GM12874 (cell line): Measurements from ENCODE around the gene ARIH2.

Experiments
- TF ChIP-seq, protein P1 (sequence below): IDR thresholded peaks from 2 replicates; pipeline ENCODE4 v1.5.1; 2011; ENCODE audit warnings: low read depth, mild to moderate bottlenecking, control low read depth, low read length, moderate library complexity; ENCODE audit not compliant: insufficient read depth

ARIH2 gene

DNA sequence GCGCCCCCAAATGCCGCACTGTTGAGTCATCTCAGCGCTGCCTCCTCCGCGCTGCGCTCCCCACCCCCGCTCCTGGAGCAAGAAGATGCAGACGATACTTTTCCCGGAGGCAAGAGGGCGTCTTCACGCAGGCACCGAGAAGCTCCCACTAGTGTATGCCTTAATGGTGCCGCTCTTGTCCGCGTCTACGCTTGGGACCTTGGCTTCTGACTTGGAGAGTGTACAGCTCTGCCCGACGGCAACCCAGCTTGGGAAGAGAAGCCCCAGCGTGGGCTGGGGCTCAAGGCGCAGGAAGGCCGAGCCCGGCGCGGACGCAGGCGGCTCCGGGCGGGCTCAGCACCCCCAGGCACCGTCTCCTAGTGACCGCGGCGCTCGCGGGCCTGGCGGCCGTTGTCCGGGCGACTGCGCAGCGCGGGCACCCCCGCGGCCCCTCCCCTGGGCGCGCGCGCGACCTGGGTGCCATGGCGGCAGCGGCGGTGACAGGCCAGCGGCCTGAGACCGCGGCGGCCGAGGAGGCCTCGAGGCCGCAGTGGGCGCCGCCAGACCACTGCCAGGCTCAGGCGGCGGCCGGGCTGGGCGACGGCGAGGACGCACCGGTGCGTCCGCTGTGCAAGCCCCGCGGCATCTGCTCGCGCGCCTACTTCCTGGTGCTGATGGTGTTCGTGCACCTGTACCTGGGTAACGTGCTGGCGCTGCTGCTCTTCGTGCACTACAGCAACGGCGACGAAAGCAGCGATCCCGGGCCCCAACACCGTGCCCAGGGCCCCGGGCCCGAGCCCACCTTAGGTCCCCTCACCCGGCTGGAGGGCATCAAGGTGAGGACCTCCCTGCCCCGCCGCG is 71.4 kb downstream of the ARIH2 start, which contains the start of gene P4HTM:
Gene P4HTM (plus strand): TSS at position 446 of the 840 bp plus-strand sequence. CDS start 16 bp downstream, at position 462.
- TF ChIP-seq, protein P1, sequence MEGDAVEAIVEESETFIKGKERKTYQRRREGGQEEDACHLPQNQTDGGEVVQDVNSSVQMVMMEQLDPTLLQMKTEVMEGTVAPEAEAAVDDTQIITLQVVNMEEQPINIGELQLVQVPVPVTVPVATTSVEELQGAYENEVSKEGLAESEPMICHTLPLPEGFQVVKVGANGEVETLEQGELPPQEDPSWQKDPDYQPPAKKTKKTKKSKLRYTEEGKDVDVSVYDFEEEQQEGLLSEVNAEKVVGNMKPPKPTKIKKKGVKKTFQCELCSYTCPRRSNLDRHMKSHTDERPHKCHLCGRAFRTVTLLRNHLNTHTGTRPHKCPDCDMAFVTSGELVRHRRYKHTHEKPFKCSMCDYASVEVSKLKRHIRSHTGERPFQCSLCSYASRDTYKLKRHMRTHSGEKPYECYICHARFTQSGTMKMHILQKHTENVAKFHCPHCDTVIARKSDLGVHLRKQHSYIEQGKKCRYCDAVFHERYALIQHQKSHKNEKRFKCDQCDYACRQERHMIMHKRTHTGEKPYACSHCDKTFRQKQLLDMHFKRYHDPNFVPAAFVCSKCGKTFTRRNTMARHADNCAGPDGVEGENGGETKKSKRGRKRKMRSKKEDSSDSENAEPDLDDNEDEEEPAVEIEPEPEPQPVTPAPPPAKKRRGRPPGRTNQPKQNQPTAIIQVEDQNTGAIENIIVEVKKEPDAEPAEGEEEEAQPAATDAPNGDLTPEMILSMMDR, result peak; percentile 23; the same call in 1 of the 2 replicates

DNA sequence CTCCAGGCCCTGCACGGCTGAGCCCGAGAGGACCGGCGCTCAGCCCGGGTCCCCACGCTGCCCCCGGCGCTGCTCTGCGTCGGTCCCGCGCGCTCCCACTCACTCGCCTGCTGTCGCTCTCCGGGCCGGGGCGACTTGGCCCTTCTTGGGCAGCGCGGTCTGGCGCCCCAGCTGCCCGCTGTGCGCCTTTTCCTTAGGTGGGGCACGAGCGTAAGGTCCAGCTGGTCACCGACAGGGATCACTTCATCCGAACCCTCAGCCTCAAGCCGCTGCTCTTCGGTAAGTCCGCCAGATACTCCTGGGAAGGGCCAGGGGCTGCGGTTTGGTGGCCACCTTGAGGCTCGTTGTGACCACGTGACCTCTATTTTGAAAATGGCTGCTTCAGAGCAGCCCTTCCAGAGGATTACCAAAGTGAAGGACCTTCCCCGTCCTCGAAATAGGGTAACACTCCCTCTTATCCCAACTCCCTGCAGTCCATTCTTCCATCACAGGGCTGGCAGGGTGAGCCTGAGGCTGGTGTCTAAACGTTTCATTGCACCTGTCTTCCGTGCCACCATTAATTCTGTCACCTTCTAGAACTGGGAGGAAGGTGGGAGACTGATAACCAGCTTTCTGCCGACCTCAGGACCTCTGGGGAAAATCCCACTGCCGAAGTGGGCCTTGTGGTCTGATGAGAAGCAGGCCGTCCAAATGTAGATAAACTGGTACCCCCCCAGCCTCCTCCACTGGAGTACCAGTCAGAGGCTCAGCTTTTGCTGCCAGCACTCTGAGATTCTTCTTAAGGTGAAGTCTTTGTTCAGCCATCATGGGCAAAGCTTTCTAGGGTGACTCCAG is 72.2 kb downstream of the ARIH2 start:
- TF ChIP-seq, protein P1, result no peak

DNA sequence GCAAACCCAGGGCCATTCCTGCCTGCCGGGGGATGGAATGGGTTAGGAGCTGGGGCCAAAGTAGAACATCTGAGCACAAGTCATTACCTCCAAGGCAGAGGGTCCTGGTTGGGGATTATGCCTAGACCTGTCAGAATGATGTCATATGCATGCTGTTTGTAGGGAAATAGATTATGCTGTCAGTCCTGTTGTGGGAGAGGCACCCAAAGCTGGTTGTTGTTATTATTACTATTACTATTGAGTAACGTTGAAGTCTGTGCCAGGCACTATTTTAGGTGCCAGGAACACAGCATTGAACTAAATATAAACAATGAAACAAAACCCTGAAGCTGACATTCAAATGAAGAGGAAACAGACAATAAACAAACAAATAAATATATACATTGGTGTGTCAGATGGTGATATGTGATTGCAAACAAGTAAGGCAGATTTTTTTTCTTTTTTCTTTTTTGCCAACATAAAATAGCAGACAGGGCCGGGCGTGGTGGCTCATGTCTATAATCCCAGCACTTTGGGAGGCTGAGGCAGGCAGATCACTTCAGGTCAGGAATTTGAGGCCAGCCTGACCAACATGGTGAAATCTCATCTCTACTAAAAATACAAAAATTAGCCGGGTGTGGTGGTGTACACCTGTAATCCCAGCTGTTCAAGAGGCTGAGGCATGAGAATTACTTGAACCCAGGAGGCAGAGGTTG is 73.4 kb downstream of the ARIH2 start:
- TF ChIP-seq, protein P1, result no peak

DNA sequence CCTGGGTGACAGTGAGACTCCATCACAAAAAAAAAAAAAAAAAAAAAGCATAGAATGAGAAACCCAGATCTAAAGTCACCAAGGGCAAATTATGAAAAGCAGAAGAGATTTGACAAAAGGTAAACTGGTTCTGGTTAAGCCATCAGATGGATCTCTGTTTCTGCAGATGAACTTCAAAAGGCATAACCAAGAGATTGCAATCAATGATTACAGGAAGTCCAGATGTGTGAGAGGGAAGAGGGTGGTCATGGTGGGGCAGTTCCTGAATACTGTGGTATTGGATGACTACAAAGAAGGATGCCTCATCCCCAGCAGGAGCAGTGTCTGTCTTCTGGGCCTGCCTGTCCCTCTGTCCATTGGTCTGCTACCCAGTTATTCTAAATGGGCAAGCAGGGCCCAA is 75.2 kb downstream of the ARIH2 start:
- TF ChIP-seq, protein P1, result no peak

DNA sequence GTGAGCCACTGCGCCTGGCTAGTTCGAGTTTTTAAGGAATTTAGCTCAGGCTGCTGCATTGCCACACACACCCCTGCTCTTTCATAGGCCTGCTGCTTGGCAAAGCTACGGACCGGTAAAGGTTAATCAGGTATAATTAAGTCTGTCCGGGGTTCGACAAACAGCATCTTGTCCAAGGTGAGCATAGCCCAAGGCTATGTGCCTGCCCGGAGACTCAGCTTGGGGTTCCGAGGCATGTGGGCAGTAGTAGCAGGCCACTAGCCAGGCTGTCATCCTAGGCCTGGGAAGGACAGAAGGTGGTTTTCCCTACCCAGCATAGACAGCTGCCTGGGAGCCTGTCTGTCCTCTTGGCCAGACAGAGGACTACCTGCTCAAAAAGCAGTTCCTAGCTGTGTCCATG is 78.0 kb downstream of the ARIH2 start:
- TF ChIP-seq, protein P1, result no peak

DNA sequence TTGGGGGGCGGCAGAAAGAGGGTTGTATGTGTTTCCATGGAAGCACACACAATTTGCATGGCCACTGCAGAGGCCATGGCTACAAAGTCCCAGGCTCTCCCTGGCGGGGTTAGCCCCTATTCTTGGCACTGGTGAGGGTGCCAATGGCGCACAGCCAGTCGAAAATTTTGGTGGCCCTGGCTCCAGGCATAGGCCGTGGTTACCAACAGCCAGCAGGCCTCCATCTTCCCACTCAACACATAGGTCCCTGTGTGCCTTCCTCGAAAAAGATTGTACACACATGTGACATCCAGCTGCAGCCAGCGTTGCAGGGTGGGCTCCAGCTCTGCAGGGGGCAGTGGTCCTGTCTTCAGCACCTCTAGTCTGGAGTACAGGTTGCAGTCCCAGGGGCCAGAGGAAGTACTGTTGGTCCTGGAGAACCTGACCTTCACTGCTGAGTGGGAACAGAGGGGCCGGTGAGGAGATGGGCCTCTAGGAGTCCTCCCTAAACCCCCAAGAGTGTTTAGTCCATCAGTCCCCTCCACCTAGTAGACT is 78.5 kb downstream of the ARIH2 start:
- TF ChIP-seq, protein P1, result no peak
